ENCODE data around the gene GFER. TPM values are rescaled to one million over a fixed set of nuclear protein-coding genes. Genes with fewer than 3 reads are reported as not detected.

The GFER gene
- total and polyA plus RNA-seq, 9 of the 15 experiments (the other 6 are each of a cell fraction or from before 2014, with no cell fraction given), result 4.3 to 53.7 (median 19.8) TPM

GRCh38 chr16:2009791-2010510 is 26.0 kb downstream of the GFER start, which contains the start of gene ZNF598 (continued):
- TF ChIP-seq, protein P1, sequence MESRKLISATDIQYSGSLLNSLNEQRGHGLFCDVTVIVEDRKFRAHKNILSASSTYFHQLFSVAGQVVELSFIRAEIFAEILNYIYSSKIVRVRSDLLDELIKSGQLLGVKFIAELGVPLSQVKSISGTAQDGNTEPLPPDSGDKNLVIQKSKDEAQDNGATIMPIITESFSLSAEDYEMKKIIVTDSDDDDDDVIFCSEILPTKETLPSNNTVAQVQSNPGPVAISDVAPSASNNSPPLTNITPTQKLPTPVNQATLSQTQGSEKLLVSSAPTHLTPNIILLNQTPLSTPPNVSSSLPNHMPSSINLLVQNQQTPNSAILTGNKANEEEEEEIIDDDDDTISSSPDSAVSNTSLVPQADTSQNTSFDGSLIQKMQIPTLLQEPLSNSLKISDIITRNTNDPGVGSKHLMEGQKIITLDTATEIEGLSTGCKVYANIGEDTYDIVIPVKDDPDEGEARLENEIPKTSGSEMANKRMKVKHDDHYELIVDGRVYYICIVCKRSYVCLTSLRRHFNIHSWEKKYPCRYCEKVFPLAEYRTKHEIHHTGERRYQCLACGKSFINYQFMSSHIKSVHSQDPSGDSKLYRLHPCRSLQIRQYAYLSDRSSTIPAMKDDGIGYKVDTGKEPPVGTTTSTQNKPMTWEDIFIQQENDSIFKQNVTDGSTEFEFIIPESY (CRISPR knock-in tag; IDR thresholded peaks at IDR 0.05), result no peak
- peak; percentile 68; the same call in 1 of the 2 replicates for TF ChIP-seq KAT7 (CRISPR knock-in tag; IDR thresholded peaks at IDR 0.05; ENCODE audit: borderline replicate concordance)
- TF ChIP-seq TARDBP (IDR thresholded peaks at IDR 0.05), result peak; percentile 74; the same call in 1 of the 2 replicates
- no peak for TF ChIP-seq HNRNPK (IDR thresholded peaks at IDR 0.05; ENCODE audit: low read depth, low read length, poor library complexity, severe bottlenecking)
- peak; percentile 83 for TF ChIP-seq ELF2 (CRISPR knock-in tag; IDR thresholded peaks at IDR 0.05)
- peak; percentile 64 for TF ChIP-seq CCNT2 (IDR thresholded peaks at IDR 0.05; ENCODE audit: borderline replicate concordance, extremely low read depth, insufficient read length, low read depth, low read length)
- TF ChIP-seq ZNF3 (CRISPR knock-in tag; IDR thresholded peaks at IDR 0.05), result no peak
- no peak for TF ChIP-seq ILK (tag; IDR thresholded peaks at IDR 0.05; ENCODE audit: borderline replicate concordance, low read depth)
- no peak for TF ChIP-seq NELFE (IDR thresholded peaks at IDR 0.05; ENCODE audit: insufficient read depth, insufficient read length)
- TF ChIP-seq TAF9B (IDR thresholded peaks at IDR 0.05; ENCODE audit: partially characterized antibody), result peak; percentile 82
- no peak for TF ChIP-seq RBM22 (IDR thresholded peaks at IDR 0.05; ENCODE audit: low read depth, low read length, poor library complexity, severe bottlenecking)
- TF ChIP-seq HEY1 (CRISPR knock-in tag; IDR thresholded peaks at IDR 0.05; ENCODE audit: borderline replicate concordance), result no peak
- peak; percentile 94 for TF ChIP-seq SNIP1 (IDR thresholded peaks at IDR 0.05; ENCODE audit: low read depth)
- no peak for TF ChIP-seq BCL6 (CRISPR knock-in tag; IDR thresholded peaks at IDR 0.05)
- TF ChIP-seq PKNOX1 (IDR thresholded peaks at IDR 0.05), result peak; percentile 26; the same call in 1 of the 2 replicates
- peak; percentile 72; the same call in 1 of the 2 replicates for TF ChIP-seq ZZZ3 (IDR thresholded peaks at IDR 0.05)
- TF ChIP-seq ID3 (CRISPR knock-in tag; IDR thresholded peaks at IDR 0.05), result no peak
- peak; percentile 86 for TF ChIP-seq ID3 (tag; IDR thresholded peaks at IDR 0.05)
- TF ChIP-seq HINFP (tag; conservative IDR thresholded peaks at IDR 0.05; ENCODE audit: low read depth), result no peak
- TF ChIP-seq DPF2 (IDR thresholded peaks at IDR 0.05), result 0 out of 2 replicates have a peak, but pooled peaks have one; percentile 31
- TF ChIP-seq ARID3A (IDR thresholded peaks at IDR 0.05; ENCODE audit: borderline replicate concordance, low read depth, low read length), result no peak
